ENCODE data around the gene TXNDC5.
"Not testable (repeated sequence)": the region's sequence is repeated elsewhere in the genome, so short reads cannot be mapped to it uniquely, and the experiment has no call there.

Gene TXNDC5

GRCh38 chr6:7899101-7899888, 11.3 kb downstream of the TXNDC5 start:
- peak; percentile 29; the same call in 1 of the 2 replicates for TF ChIP-seq CTCF (IDR thresholded peaks at IDR 0.05; ENCODE audit: control insufficient read depth, extremely low read depth, insufficient read depth)
- H3K4me3 ChIP-seq (ENCODE audit: low read depth, low read length) = no peak overlapping the region
- no peak for DNase-seq (ENCODE audit: low read depth)

GRCh38 chr6:7898193-7898586, 12.4 kb downstream of the TXNDC5 start:
- DNase-seq (ENCODE audit: low read depth); H3K4me3 ChIP-seq (ENCODE audit: low read depth, low read length): not testable (repeated sequence)

GRCh38 chr6:7897461-7898192, 13.0 kb downstream of the TXNDC5 start:
- no peak for DNase-seq (ENCODE audit: low read depth)
- no peak overlapping the region for H3K4me3 ChIP-seq (ENCODE audit: low read depth, low read length)
- TF ChIP-seq CTCF (IDR thresholded peaks at IDR 0.05; ENCODE audit: control insufficient read depth, extremely low read depth, insufficient read depth) = no peak

- TF ChIP-seq CTCF (IDR thresholded peaks at IDR 0.05; ENCODE audit: control insufficient read depth, extremely low read depth, insufficient read depth) = no peak
- no peak overlapping the region for H3K4me3 ChIP-seq (ENCODE audit: low read depth, low read length)
- no peak for DNase-seq (ENCODE audit: low read depth)
Measured at GRCh38 chr6:7896465-7896987, 14.1 kb downstream of the TXNDC5 start.

- no peak for DNase-seq (ENCODE audit: low read depth)
- H3K4me3 ChIP-seq (ENCODE audit: low read depth, low read length) = no peak overlapping the region
- TF ChIP-seq CTCF (IDR thresholded peaks at IDR 0.05; ENCODE audit: control insufficient read depth, extremely low read depth, insufficient read depth) = no peak
Measured at GRCh38 chr6:7895125-7895423, 15.5 kb downstream of the TXNDC5 start.

GRCh38 chr6:7894262-7895124, 16.1 kb downstream of the TXNDC5 start:
- no peak for TF ChIP-seq CTCF (IDR thresholded peaks at IDR 0.05; ENCODE audit: control insufficient read depth, extremely low read depth, insufficient read depth)
- DNase-seq (ENCODE audit: low read depth) = peak; percentile 94
- H3K4me3 ChIP-seq (ENCODE audit: low read depth, low read length) = no peak overlapping the region

- no peak for TF ChIP-seq CTCF (IDR thresholded peaks at IDR 0.05; ENCODE audit: control insufficient read depth, extremely low read depth, insufficient read depth)
- no peak for DNase-seq (ENCODE audit: low read depth)
- H3K4me3 ChIP-seq (ENCODE audit: low read depth, low read length) = no peak overlapping the region
Measured at GRCh38 chr6:7893342-7893741, 17.2 kb downstream of the TXNDC5 start.

GRCh38 chr6:7892367-7892766, 18.2 kb downstream of the TXNDC5 start:
- H3K4me3 ChIP-seq (ENCODE audit: low read depth, low read length); DNase-seq (ENCODE audit: low read depth): not testable (repeated sequence)
